T-helper 9 cell (primary cell): ENCODE data around the gene RFTN2.
"Not testable (repeated sequence)": the region's sequence is repeated elsewhere in the genome, so short reads cannot be mapped to it uniquely, and the experiment has no call there.

Source experiments
- DNase-seq: peaks from one replicate; pipeline ENCODE4 v3.0.0-alpha.2; 2020

Gene RFTN2

DNA sequence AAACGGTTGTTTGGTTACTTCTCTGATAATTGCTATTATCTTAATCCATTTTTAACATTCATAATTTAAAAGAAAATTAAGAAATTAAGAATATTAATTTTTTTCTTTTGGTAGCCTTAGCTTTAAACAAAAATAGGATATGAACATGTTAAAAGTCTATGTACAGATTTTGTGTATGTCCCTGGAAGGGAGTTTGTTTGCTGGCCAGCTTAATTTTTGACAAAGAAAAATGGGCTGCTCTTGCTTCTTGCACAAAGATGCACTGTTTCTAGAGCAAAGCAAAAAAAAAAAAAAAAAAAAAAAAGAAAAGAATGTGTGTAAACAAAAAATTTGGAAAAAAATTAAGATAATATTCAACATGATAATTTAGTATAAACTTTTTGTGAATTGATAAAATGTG, 1.3 kb downstream of the RFTN2 start:
- no peak for DNase-seq

DNA sequence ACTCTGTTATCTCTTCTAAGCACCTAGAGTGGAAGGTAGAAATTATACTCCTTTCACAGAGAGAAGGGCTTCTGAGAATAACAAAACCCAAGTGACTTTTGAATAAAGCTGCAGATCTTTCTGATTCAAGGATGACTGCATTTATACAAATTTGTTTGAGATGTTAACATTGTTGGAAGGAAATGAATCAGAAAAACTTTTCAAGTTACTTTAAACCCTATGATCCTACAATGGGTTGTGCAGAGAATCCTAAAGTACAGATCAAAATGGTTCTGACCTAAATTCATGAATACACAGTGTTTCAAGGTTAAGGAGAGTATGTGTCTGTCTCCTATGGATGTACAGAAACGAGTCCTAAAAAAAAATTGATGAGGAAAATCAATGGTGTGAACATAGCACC, 1.8 kb downstream of the RFTN2 start:
- no peak for DNase-seq

DNA sequence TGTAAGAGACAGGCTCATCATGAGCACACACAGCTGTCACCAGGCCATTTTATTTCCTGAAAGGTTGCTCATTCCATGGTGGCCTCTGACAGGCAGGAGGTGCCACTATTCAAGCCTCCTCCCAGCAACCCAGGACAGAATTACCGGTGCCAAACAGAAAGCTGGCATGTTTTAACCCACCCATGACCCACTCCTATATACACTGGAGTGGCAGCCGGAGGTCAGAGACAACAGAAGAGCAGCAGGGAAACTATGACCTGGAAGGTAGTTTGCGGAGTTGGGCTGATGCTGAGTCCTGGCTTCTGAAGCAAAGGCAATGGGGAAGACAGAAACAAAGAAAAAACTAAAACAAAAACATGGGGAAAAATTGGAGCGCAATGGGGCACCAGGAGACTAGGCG, 2.3 kb downstream of the RFTN2 start:
- no peak for DNase-seq

DNA sequence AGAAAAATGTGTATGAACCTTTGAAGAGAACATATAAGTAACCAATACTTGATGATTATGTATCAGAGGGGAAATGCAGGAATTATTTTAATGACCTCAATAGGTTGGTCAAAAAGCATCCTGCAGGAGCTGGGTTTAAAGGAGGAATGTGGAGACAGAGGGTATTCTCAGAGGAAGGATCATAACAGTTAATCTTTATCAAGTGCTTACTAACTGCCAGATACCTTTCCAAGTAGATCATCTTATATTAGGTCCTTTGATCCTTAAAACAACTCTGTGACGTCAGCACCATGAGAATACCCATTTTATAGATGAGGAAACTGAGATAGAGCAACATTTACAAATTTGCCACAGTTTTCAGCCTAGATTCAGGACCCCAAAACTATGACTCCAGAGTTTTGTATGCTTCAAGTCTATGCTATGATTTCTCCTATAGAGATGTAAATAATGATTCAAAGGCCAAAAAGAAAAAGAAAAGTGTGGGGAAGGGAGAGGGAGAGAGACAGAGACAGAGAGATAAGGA, 3.0 kb downstream of the RFTN2 start:
- DNase-seq = no peak

DNA sequence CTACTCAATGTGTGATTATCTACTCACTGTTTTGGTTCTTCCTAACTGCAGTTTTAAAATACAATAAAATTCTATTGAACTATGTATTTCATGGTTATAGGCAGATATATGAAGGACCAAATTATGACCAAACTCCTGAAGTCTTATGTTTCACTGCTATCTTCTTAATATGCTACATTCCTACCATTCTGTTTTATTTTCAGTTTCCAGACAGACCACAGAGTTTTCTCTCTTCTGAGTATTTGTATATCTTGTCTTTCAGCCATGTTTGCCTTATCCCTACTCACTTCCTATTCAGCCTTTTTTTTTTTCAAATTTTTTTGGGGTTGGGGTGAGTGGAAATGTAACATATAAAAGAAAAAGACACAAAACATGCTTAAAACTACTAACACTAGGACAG, 6.3 kb downstream of the RFTN2 start:
- no peak for DNase-seq

DNA sequence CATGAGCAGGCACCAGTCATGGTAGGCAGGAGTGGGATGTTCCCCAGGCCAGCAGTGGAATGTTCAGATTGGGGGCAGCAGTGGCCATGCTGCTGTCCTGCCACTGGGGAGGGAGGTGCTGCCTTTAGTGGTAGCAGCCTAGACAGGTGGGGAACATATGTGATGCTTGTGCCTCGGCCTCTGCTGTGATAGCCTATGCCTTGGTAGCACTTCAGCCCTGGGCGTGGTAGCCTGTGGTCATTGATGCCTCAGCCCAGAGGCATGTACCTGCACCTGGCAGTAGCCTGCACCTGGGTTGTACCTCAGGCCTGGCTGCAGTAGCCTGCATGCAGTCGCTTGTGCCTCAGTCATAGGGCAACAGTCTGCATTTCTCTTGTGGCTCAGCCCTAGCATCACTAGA, 7.1 kb downstream of the RFTN2 start:
- no peak for DNase-seq

DNA sequence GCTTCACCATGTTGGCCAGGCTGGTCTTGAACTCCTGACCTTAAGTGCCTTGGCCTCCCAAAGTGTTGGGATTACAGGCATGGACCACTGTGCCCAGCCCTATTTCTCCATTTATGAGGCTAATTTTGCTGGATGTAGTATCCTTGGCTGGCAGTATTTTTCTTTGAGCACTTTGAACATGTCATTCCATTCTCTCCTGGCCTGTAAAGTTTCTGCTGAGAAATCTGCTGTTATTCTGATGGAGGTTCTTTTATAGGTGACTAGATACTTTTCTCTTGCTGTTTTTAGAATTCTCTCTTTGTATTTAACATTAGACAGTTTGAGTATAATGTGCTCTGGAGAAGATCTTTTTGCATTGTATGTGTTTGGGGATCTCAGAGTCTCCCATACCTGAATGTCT, 9.1 kb downstream of the RFTN2 start:
- no peak for DNase-seq

DNA sequence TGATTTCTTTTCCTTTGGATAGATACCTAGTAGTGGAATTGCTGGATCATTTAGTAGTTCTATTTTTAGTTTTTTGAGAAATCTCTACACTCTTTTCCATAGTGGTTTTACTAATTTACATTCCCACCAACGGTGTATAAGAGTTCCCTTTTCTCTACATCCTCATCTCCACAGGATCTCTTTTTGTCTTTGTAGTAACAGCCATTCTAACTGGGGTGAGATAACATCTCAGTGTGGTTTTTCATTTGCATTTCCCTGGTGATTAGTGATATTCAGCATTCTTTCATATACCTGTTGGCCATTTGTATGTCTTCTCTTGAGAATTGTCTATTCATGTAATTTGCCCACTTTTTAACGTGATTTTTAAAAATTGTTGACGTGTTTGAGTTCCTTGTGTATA, 13.8 kb downstream of the RFTN2 start:
- DNase-seq = no peak

DNA sequence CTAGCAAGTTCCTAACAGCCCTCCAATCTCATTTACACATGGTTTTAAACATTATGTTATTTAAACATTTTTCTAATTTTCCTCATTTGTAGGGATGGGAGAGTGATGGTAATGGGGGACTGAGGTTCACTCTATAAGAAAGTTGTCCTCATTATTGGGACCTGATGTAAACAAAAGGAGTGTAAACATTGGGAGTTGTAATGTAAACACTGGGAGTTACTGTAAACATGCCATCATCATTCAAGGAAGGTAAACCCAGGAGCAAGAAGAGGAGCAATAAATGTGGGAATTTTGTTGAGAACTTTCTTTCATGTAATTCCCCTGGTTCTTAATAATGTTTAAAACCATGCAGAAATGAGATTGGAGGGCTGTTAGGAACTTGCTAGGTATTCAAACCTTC, 17.8 kb downstream of the RFTN2 start:
- DNase-seq = no peak

DNA sequence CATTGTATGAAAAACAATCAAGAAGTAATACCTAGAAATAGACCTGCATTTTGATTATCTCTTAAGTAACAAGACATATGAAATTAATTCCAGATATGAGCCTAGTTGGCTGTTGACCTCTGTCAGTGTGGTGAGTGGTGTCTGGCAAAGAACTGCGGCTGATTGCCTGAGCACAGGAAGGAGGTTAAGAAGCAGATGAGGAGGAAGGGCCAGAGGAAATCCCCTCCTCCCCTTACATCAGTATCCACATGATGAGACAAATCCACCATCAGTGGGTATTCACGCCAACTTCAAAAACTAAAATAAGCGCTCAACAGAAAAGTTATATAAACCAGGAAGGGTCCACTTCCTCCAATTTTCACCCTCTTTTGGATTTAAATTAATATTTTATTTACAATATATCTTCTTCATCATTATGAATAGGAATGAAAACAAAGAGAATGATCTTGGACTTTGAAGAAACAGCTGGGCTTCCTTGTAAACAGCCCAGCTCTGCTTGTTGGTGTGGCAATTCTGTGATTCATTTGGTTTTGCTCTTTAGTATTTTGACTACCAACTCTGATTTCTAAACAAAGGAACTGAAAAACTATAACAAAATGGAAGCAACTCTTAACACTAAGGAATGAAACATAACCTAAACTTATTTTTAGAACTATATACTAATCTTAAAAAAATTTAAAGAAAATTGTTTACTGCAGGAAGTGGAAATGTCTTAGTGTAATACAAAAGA, 27.3 kb downstream of the RFTN2 start:
- no peak for DNase-seq

DNA sequence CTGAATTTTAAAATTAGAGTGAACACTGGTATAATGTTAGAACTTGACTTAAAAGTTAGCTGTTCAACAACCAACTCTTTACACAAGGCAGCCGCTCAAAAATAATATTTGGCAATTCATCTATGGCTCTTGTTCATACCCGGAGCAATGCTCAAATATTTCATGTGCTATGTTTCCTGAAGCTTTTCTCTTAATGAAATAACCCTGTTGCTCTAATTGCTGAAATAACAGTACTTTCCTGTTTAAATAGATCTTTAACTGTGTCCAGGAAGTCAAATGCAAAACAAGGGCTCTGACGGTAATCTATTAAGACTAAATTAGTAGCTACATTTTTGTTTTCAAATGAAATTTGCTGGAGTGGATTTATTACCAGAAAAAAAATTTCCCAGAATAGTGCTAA, 33.7 kb downstream of the RFTN2 start:
- no peak for DNase-seq

DNA sequence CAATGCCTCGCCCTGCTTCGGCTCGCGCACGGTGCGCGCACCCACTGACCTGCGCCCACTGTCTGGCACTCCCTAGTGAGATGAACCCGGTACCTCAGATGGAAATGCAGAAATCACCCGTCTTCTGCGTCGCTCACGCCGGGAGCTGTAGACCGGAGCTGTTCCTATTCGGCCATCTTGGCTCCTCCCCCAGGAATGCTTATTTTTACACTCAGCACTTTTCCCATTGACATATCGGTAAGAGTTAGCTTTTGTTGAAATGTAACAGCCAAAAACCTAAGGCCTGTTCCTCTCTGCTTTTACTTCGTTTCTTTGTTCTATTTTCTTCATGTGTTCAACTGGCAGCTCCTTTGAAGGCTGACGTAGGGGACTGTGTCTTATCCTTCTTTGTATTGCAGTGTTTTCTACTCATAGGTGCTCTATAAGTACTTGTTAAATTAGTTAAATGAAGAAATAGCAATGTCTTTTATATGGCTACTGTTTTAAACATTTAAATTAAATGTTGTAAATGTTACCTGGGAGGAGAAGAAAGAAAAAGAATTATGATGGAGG, 34.7 kb downstream of the RFTN2 start:
- DNase-seq = not testable (repeated sequence)

DNA sequence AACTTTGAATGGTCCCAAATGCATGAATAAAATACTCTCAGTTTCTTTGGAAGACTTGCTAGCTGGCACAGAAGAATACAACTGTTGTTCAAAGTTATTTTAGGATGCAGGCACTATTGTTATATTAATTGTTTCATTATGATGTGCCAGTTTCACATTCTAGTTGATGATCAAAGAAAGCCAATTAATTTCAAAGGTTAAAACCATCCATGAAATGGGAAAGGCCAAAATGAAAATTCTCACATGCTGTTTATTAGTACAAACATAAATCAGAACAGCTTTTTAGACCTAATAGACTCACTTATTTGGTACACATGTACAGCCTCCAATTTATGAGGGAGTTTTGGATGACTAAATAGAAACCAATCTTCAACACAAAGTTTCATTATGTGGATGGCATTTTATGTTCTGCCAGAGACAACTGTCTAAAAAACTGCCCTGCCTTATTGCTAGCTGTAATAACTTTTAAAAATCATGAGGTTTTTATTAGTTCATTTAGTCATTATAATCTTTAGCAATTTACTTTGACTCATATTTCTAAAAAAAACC, 42.2 kb downstream of the RFTN2 start:
- no peak for DNase-seq

DNA sequence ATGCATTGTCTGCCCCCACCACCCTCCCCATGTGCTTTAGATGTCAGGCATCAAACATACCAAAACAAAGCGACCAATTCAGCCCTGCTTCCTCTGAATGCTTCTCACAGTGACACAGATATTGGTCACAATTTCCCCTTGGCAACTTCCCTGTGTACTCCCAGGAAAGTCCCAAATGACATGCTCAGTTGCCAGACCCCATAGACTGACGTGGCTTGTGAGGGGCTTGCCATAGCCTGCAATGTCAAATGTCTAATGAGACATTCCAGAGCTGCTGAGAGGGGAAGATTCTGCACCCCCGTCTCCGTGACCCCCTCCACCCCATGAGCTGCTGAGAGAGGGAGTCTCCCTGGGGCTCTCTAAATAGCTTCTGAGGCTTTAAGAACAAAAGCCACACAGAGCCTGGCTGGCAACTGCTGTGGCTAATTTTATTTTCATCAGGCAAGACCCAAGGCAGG, 47.3 kb downstream of the RFTN2 start:
- DNase-seq = no peak

DNA sequence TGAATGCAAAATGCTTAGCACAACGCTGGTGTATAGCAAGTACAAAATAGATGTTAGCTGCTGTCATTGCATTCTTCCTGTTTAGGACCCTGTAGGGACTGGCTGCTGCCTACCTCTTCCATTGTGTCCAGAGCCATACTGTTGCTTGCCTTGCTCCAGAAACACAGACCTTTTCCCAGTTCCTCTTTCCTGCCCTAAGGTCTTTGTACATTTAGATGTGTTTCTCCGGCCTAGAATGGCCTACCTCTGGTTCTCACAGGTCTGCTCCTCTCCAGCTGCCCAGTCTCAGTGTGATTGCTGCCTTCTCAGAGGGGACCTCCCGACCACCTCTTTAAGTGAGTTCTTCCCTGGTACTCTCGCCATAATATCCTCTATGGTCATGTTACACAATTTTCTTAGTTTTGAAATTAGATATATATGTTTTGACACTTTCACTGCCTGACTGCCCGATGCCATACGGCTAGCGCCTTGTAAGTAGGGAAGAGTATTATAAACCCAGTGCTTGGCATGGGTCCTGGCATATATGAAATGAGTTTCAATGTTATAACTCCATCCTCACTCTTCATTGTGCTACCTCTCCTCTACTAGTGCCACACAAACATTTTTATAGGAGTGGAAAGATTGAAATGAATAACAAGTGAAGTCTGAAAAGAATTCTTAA, 48.3 kb downstream of the RFTN2 start:
- no peak for DNase-seq

DNA sequence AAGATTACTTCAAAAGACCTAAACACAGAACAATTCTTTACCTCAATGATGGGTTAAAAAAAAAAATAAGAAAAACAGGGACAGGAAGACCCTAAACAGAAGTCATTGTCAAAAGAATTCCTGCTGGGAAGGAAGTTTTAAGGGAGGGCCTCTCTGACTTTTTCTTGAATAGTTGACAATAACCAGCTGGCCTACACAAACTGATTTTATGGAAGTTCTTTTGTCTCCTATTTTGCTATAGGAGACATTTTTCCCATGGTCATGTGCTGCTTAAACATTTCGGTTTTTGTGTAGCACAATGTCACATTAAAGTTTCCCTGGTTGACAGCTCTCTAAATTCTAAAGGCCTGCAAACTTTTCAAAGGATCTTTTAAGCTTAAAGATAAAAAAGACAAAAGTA, 55.3 kb downstream of the RFTN2 start:
- no peak for DNase-seq

DNA sequence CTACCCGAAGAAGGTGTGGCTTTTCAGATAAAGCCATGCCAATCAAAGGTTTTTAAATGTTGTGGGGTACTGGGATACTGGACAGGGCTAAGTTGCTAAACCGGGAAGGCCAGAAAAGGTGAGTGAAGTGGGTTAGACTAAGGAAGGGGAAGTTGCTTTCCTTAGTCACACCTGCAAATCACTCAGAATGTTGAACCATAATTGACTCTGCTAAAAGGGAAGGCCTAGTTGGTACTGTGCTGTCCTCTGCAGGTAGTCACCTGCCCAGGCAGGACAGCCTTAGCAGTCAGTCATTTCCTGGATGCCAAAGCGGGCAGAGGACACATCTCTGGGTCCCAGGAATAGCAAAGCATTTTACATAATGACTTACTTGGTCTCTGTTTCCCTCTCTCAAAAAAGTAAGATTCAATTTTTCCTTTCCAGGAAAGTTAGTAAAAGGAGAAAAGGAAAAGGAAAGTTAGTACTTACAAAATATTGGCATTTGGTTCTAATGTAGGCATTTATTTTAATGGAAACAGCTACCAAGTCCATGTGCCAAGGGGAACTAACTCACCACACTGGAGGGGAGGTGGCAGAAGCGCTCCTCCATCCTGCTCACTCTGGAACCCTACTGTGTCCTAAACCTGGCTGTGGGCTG, 60.3 kb downstream of the RFTN2 start:
- no peak for DNase-seq

DNA sequence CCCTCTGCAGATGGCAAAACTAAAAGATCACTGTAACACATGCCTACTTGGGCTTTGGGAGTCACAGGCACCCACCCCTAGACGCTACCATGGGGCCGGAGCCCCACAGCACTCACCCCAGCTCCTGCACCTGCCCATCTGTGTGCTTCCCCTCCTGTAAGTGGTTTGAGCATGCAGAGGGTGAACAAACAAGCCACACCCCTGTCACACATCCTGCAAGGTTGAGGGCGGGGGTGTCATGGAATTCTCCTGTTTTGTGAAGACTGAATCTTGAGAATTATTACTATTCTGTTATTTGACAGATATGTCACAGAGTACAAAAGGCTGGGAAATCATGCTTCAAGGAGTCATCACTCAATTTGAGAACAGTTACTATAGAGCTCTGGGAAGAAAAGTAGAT, 60.9 kb downstream of the RFTN2 start:
- DNase-seq = no peak

DNA sequence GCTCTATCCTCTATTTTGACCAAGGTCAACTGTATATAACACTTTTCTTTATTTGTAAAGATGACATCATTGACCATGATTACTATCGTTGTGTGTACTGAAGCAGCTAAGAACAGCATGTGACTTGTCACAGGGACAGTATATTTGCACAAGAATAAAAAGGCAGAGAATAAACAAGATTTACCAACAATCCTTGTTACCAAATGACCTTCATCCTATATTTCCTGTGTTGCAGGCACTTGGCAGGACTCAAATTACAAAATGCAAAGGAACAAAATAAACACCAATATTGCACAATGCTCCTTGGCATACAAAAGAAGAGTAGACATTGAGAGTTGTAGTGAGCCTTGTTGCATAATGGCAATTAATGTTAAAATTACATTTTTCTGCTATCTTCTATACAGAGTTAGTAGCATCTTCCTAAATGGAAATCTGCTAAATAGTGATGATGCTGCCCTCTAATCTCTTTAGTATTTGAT, 61.8 kb downstream of the RFTN2 start:
- no peak for DNase-seq

DNA sequence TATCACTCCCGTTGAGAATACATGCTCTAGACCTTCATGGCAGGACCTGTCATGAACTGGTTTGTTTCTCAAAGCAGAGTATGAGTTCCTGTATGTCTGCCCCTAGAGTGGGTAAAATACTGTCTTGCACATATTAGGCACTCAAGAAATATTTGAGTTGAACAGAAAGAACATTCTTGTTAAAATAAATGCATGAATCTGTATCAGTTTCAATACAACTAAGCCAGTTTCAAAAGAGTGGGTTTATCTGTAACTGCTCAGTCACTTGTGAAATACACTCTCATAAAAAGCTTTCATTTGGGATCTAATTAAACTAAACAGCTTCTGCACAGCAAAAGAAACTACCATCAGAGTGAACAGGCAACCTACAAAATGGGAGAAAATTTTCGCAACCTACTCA, 69.2 kb downstream of the RFTN2 start:
- DNase-seq = no peak

DNA sequence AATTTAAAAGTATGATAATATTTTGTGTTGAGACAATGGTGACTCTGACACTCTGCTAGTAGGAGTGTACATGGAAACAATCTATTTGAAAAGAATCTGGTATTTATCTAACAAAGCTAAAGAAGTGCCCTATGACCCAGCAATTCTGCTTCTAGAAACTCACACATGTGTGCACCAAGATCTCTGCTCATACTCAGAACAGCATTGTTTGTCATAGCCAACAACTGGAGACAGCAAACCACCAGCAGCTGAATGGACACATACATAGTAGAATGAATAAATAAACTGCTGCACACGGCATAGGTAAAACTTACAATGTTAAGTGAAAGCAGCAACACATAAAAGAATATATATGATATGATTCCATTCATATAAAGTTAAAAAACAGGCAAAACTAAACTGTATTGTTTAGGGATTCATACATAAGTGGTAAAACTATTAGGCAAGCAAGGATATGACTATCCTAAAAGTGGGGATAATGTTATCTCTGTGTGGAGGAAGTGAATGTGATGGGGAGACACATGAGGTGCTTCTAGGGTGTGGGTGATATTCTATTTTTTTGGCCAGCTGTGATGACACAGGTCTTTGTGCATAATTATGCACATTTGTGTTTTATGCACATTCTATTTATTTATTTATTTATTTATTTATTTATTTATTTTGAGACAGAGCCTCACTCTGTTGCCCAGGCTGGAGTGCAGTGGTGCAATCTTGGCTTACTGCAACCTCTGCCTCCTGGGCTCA, 71.1 kb downstream of the RFTN2 start:
- DNase-seq = no peak

DNA sequence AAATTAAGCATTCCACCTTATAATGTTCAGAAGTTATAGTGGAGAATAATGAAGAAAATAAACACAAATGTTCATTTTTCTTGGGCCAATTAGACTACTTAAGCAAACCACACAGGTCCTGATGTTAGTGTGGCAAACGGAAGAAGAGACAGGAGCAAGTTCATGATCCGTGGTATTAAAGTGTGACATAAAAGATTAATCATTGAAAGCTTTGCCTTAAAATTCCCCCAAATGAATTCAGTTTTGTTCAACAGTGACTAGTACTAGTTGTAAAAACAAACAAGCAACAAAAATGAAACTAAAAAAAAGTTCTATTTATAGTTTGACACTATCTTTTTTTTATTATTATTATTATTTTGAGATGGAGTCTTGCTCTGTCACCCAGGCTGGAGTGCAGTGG, 73.7 kb downstream of the RFTN2 start:
- DNase-seq = no peak

DNA sequence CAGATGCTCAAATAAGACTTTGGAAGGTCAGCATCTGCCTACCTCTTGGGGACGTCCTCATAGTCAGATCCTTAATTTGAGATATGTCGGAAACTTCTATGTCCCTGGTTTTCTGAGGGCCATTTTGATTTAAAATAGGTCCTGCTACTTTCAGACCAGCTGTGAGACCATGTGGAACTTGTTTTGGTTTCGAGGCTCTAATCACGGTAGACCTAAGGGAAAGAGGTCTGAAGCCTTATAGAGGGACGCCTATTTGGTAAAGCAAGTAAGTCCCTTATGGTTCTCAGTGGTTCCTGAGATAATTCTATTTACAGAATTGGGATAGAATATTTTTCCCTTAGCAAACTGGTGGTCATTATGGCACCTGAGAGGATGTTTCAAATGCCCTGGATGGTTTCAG, 75.1 kb downstream of the RFTN2 start:
- no peak for DNase-seq
